HuH-7.5 (cell line): ENCODE measurements around the gene TEX30.
"Not testable (repeated sequence)": the region's sequence is repeated elsewhere in the genome, so short reads cannot be mapped to it uniquely, and the experiment has no call there.

Experiments used
- DNase-seq: peaks from one replicate; pipeline ENCODE4 v3.0.0; 2011; ENCODE audit warnings: low spot score

The TEX30 gene

GRCh38 chr13:102773441-102774213 is at the start of gene TEX30:
Gene TEX30, minus strand, starts transcription at chr13:102773786. Its CDS starts 3,760 bp downstream, at chr13:102770026.
- DNase-seq: peak; percentile 56

DNA sequence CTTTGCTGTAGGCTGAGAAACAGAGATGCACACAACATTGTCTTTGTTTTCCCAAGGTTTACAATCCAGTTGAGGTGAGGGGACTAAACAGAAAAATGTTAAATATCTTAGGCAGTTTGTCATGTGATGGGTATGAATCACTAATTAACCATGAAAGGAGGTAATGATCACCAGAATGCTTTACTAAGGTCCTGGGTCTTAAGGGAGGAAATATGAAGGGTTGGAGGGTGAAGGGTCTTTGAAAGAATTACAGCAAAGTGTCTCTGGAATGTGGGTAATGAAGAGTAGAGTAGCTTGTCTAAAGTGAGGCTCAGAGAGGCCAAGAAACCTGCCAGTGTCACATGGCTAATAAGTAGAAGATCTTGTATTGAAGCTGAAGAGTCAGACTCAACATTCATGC is 44.3 kb upstream of the TEX30 start:
- DNase-seq: no peak

GRCh38 chr13:102817241-102817640 is 43.7 kb upstream of the TEX30 start:
- no peak for DNase-seq

DNA sequence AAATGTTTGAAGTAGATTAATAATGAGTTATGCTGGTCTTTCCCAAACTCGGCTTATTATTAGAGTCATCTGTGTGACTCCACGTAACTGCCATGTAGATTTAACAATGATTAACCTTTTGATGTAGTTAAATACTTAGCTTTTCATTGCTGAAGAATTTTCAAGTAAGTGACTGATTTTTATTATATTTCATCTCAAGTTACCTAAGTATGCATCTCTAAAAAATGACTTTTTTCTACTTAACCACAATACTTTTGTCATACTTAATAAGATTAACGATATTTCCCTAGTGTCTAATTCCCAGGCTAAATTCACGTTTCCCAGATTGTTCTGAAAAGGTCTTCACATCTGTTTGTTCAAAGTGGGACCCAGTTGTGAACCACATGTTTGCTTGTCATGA is 43.1 kb upstream of the TEX30 start:
- no peak for DNase-seq

- DNase-seq: no peak
Observed at GRCh38 chr13:102815788-102816187, 42.2 kb upstream of the TEX30 start.

GRCh38 chr13:102814793-102815192 is 41.2 kb upstream of the TEX30 start:
- no peak for DNase-seq

DNA sequence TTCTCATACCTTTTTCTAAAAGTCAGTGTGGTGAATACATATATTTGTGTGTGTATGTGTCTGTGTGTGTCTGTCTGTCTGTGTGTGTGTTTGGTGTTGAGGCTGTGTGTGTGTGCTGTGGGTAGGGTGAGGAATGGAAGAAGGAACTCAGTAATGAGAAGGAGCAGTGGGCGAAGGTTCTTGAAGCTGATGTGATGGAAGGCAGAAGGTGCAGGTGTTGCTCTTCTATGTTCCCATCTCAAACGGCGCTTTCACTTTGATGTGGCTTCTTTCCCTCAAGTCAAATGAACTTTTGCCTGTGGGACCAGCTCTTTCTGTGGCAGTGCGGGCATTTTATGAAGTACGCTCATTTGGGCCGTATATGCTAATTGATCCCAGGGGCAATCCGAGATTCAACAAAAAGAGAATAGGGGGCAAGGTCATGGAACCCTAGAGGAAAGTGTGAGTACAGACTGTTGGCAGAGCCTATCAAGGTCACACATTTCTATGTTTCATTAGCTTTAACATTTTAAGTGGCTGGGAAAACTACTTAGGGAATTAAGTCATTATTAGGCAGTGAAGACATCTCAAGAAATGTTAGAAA is 40.5 kb upstream of the TEX30 start:
- no peak for DNase-seq

DNA sequence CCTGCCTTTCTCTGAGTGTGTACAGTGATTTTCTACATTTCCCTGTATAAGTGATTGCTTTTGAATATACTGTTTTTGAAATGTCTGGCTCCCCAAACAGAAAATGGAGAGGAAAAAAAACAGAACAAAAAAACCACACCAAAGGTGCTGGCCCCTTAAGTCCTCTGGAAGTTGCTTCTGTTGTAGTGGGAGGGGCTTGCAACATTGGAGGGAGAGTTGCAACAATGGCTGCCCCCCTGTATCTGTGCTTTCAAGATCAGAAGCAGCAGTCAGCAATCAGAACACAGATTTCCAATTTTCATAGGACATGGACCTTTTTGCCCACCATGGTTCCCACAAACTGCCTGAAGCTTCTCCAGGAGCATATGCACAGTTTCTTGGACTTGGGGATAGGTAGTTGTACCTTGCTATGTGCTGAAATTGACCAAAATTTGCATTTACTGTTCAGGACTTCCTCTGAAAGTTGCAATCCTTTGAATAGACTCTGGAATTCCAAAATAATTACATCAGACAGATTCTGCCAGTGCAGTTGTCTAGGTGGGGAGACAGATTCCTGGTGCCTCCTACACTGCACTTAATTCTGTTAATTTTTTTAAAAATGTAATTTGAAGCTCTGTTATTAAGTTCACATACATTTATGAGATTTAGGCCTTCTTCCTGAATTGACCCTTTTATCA is 39.2 kb upstream of the TEX30 start:
- no peak for DNase-seq

GRCh38 chr13:102807699-102808098 is 34.1 kb upstream of the TEX30 start:
- DNase-seq: no peak

DNA sequence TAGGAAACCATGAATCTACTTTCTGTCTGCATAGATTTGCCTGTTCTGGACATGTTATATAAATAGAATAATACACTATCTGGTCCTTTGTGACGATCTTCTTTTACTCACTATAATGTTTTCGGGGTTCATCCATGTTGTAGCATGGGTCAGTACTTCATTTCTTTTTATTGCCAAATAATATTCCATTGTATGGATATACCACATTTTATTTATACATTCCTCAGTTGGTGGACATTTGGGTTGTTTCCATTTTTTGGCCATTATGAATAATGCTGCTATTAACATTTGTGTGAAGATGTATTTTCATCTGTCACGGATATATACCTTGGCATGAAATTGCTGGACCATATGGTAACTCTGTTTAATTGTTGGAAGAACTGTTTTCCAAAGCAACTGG is 32.1 kb upstream of the TEX30 start:
- DNase-seq: no peak

DNA sequence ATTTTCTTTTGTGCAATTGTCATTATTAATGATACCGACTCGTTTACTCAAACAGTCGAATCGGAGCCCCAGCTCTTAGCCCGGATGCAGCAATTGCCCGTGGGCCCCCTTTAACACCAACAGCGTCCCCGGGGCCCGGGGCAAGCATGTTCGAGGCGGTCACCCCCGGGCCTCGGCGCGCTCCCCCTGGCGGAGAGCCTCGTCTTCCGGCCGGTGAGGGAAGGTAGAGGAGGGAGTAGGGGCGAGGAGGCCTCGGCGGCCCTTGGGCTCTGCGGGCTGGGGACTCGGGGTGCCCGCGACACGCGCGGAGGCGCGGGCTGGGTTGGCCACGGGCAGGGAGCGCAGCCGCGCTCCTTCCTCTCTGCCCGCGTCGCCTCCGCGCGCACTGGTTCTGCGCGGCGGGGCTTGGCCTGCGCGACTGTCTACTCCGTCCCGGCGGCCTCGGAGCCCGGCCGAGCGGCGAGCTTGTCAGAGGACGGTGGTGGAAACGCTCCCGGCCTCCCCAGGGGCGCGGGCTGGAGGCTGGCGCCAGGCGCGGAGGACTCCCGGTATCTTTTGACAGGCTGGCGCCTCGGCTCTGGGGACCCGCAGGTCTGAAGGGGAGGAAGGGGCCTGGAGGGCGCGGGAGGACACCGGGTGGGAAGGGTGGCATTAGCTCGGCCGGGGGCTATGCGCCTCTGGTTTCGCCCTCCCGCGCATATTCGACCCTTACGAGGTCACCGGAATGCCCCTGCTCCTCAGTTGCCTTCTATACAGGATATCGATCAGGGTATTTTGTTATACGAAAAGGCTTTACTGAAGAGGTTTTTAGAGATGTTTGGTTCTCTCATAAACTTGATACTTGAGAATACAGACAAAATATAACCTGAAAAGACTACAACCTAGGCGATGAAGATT is 26.8 kb upstream of the TEX30 start:
- DNase-seq: peak; percentile 71

DNA sequence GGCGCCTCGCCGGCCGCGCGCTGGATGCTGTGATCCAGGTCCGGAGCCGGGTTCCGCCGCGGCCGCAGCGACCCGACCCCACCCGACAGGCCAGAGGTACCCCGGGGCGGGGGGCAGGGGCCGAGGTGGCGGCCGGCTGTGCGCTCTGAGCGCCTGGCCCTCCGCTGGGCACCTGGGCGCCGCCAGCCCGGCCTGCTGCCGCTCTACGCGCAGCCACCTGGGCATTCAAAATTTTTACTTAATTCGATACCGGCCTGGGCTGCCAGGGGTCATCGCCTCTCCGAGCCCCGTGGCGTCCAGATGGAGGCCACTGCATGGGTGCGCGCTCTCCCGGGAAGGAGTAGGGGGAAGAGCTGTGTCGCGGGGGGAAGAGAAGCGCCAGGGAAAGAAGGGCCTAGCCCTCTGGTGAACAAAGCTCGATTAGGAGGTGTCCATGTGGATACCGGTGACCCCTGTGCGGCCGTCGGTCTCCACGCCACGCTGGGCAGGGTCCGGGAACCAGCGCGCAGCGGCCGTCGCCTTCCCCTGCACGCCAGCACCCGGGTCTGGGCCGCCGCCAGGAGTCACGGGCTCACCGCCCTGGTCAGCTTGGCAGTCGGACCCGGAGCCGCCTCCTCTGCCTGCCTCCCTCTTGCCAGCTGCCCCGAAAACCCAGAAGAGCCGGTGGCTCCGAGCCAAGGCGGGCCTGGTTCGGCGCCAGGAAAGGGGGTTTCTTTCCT is 26.0 kb upstream of the TEX30 start:
- DNase-seq: peak; percentile 33

- peak; percentile 81 for DNase-seq
Observed at GRCh38 chr13:102798581-102799425, 25.2 kb upstream of the TEX30 start, which contains the start of the genes BIVM and POGLUT2. Gene BIVM, plus strand, starts transcription at chr13:102799119. Its CDS starts 8,149 bp downstream, at chr13:102807268. Gene POGLUT2, minus strand, starts transcription at chr13:102798976. Its CDS starts 306 bp downstream, at chr13:102798670.

- no peak for DNase-seq
Observed at GRCh38 chr13:102793611-102794355, 20.2 kb upstream of the TEX30 start.

GRCh38 chr13:102792396-102792795 is 18.8 kb upstream of the TEX30 start:
- DNase-seq: no peak

DNA sequence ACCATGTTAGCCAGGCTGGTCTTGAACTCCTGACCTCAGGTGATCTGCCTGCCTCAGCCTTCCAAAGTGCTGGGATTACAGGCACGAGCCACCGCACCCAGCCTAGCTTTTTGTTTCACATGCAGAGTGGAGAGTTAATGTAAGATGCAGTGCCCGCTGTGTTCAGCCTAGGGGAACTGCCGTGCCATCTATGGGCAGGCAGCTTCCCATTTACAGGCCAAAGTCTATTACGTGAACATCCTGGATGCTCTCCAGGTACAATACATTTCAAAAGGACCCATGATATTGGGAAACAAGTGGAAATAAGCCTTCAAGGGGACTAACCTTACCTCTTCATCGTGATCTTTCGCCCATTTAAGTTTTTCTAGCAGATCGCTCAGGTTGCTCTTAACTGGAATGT is 15.1 kb upstream of the TEX30 start:
- no peak for DNase-seq

- DNase-seq: no peak
Observed at GRCh38 chr13:102784483-102784882, 10.9 kb upstream of the TEX30 start.

GRCh38 chr13:102781591-102781990 is 8.0 kb upstream of the TEX30 start:
- DNase-seq: no peak

DNA sequence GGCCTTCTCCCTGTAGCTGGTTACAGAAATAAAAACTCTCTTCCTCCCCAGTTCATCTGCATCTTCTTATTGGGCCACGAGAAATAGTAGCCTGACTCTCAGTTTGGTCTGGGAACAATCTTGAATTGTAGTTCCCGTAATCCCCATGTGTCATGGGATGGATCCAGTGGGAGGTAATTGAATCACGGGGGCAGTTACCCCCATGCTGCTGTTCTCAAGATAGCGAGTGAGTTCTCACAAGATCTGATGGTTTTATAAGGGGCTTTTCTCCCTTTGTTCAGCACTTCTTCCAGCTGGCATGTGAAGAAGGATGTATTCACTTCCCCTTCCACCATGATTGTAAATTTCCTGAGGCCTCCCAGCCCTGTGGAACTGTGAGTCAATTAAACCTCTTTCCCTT is 7.1 kb upstream of the TEX30 start:
- DNase-seq: not testable (repeated sequence)
